WTC11 (cell line): Measurements from ENCODE around the gene GDF7. TPM values are rescaled to one million over a fixed set of nuclear protein-coding genes. Genes with fewer than 3 reads are reported as not detected.

Experiments
- ATAC-seq: fragments of 200-7000 bp; cut with Tn5 transposase; 2 replicates; pipeline ENCODE4 v1.10.0; 2021; ENCODE audit warnings: mild to moderate bottlenecking, moderate library complexity
- CTCF ChIA-PET: fragments of 300-600 bp; sonication (Branson Sonifier 250); formaldehyde crosslinking; loops from one replicate; lab custom pipeline; 2021; ENCODE audit warnings: antibody characterized with exemption; lab: Charles Lee
- POLR2A ChIA-PET: fragments of 350-600 bp; sonication (Branson Sonifier 250); formaldehyde crosslinking; loops from one replicate; lab custom pipeline; 2021; ENCODE audit warnings: antibody characterized with exemption; lab: Charles Lee
- DNase-seq: peaks from one replicate; pipeline ENCODE4 v3.0.0; 2021; ENCODE audit warnings: low spot score
- H3K27ac Mint-ChIP-seq: 2 replicates; pipeline ENCODE4 v1.8.0; 2021; ENCODE audit warnings: mixed read lengths
- H3K27me3 Mint-ChIP-seq: 2 replicates; pipeline ENCODE4 v1.8.0; 2021; ENCODE audit warnings: low read depth, mild to moderate bottlenecking, moderate library complexity, mixed read lengths
- H3K36me3 Mint-ChIP-seq: 2 replicates; pipeline ENCODE4 v1.8.0; 2021; ENCODE audit warnings: mixed read lengths
- H3K4me1 Mint-ChIP-seq: 2 replicates; pipeline ENCODE4 v1.8.0; 2022; ENCODE audit warnings: mixed read lengths
- H3K4me3 Mint-ChIP-seq: 2 replicates; pipeline ENCODE4 v1.8.0; 2021; ENCODE audit warnings: mild to moderate bottlenecking, moderate library complexity, mixed read lengths
- H3K9me3 Mint-ChIP-seq: 2 replicates; pipeline ENCODE4 v1.8.0; 2021; ENCODE audit warnings: mixed read lengths
- AFF4 ChIP-seq: sonication (generic); formaldehyde crosslinking; IDR thresholded peaks from 2 replicates; pipeline ENCODE4 v1.8.1; 2023; ENCODE audit warnings: mild to moderate bottlenecking, missing genetic modification reagents, borderline replicate concordance
- AR ChIP-seq: fragments of 250-450 bp; sonication (Bioruptor Pico); IDR thresholded peaks from 2 replicates; pipeline ENCODE4 v1.9.0; 2021; ENCODE audit warnings: mild to moderate bottlenecking
- ARID4B ChIP-seq: sonication (generic); formaldehyde crosslinking; IDR thresholded peaks from 2 replicates; pipeline ENCODE4 v1.8.0; 2023; ENCODE audit warnings: missing genetic modification reagents, mild to moderate bottlenecking, borderline replicate concordance
- CTCF ChIP-seq: fragments of 200-600 bp; IDR thresholded peaks from 2 replicates; pipeline ENCODE4 v1.8.0; 2022; ENCODE audit warnings: antibody characterized with exemption
- ELF4 ChIP-seq: sonication (generic); formaldehyde crosslinking; IDR thresholded peaks from 2 replicates; pipeline ENCODE4 v1.8.1; 2022; ENCODE audit warnings: low read depth, mild to moderate bottlenecking, moderate library complexity, missing genetic modification reagents
- ESRRA ChIP-seq: sonication (generic); formaldehyde crosslinking; IDR thresholded peaks from 2 replicates; pipeline ENCODE4 v1.8.1; 2022; ENCODE audit warnings: mild to moderate bottlenecking, missing genetic modification reagents, borderline replicate concordance
- HMGXB4 ChIP-seq: sonication (generic); formaldehyde crosslinking; IDR thresholded peaks from 2 replicates; pipeline ENCODE4 v1.8.1; 2023; ENCODE audit warnings: mild to moderate bottlenecking, moderate library complexity, missing genetic modification reagents
- IRF1 ChIP-seq: sonication (generic); formaldehyde crosslinking; IDR thresholded peaks from 2 replicates; pipeline ENCODE4 v1.8.0; 2023; ENCODE audit warnings: missing genetic modification reagents
- MLX ChIP-seq: sonication (generic); formaldehyde crosslinking; IDR thresholded peaks from 2 replicates; pipeline ENCODE4 v1.8.1; 2023; ENCODE audit warnings: mild to moderate bottlenecking, missing genetic modification reagents, moderate library complexity
- PREB ChIP-seq: sonication (generic); formaldehyde crosslinking; IDR thresholded peaks from 2 replicates; pipeline ENCODE4 v1.8.1; 2022; ENCODE audit warnings: mild to moderate bottlenecking, missing genetic modification reagents, moderate library complexity, borderline replicate concordance
- RORB ChIP-seq: fragments of 250-450 bp; sonication (Bioruptor Pico); IDR thresholded peaks from 2 replicates; pipeline ENCODE4 v1.9.0; 2021; ENCODE audit warnings: mild to moderate bottlenecking
- SMAD4 ChIP-seq: sonication (generic); formaldehyde crosslinking; IDR thresholded peaks from 2 replicates; pipeline ENCODE4 v1.8.0; 2022; ENCODE audit warnings: mild to moderate bottlenecking, missing genetic modification reagents
- TEAD4 ChIP-seq: sonication (generic); formaldehyde crosslinking; IDR thresholded peaks from 2 replicates; pipeline ENCODE4 v1.8.0; 2022; ENCODE audit warnings: mild to moderate bottlenecking, missing genetic modification reagents
- USF1 ChIP-seq: sonication (generic); formaldehyde crosslinking; IDR thresholded peaks from 2 replicates; pipeline ENCODE4 v1.8.0; 2022; ENCODE audit warnings: mild to moderate bottlenecking, missing genetic modification reagents
- ZMAT4 ChIP-seq: fragments of 250-450 bp; sonication (Bioruptor Pico); IDR thresholded peaks from 2 replicates; pipeline ENCODE4 v1.9.0; 2021; ENCODE audit warnings: mild to moderate bottlenecking
- total RNA-seq: library from RNA; stranded (reverse); gene quantifications from 3 replicates; pipeline ENCODE4 v1.2.3, GENCODE V29; 2021

GDF7 gene
- total RNA-seq, 1 experiment from 2014 or later, result 0.55 TPM

GRCh38 chr2:20629181-20629580 is 37.8 kb upstream of the GDF7 start (continued):
- TF ChIP-seq HMGXB4 (CRISPR knock-in tag) (no peak), MLX (CRISPR knock-in tag) (no peak)
- TF ChIP-seq, all 79 proteins: peak for 0

- Mint-ChIP-seq H3K27ac (no peak overlapping the region), H3K27me3 (no peaks in the 10 kb centered on the region), H3K36me3 (no peaks in the 10 kb centered on the region), H3K4me1 (peaks cover 24% of the 10 kb centered on the region), H3K9me3 (no peaks in the 10 kb centered on the region), H3K4me3 (no peak overlapping the region)
- ATAC-seq (no peak), DNase-seq (no peak)
- ChIA-PET CTCF (interaction anchor here (0.9 kb wide), 1 partner anchor 13 kb away, joined by 3 read pairs; no protein-coding TSS in a partner anchor), POLR2A (interaction anchor here (0.6 to 0.7 kb wide), 2 partner anchors 179 to 183 kb away, joined by 3 to 4 read pairs; partner anchors contain the start of gene RHOB)
- no peak for TF ChIP-seq ESRRA (CRISPR knock-in tag)
- TF ChIP-seq AFF4, result no peak
- no peak for TF ChIP-seq ELF4 (CRISPR knock-in tag)
- no peak for TF ChIP-seq RORB (CRISPR knock-in tag)
- no peak for TF ChIP-seq CTCF
- TF ChIP-seq AR (CRISPR knock-in tag), result no peak
- TF ChIP-seq ZMAT4 (CRISPR knock-in tag), result no peak
- no peak for TF ChIP-seq SMAD4 (CRISPR knock-in tag)
- TF ChIP-seq PREB (CRISPR knock-in tag), result no peak
- TF ChIP-seq USF1 (CRISPR knock-in tag), result no peak
- no peak for TF ChIP-seq ARID4B
- TF ChIP-seq TEAD4 (CRISPR knock-in tag), result no peak
- TF ChIP-seq IRF1 (CRISPR knock-in tag), result no peak
Measured at GRCh38 chr2:20629581-20630171, 37.3 kb upstream of the GDF7 start.
